Sigmoid colon (tissue), 7 donors: ENCODE results near the gene NDUFV3. TPM values are rescaled to one million over a fixed set of nuclear protein-coding genes. Genes with fewer than 3 reads are reported as not detected.
"Not testable (repeated sequence)": the region's sequence is repeated elsewhere in the genome, so short reads cannot be mapped to it uniquely, and the experiment has no call there.

ENCODE experiments used
- DNase-seq: peaks from one replicate; pipeline ENCODE4 v3.0.0-alpha.2; 2019
- H3K27ac ChIP-seq, 4 donors: fragments of 200-600 bp; sonication (generic); one replicate each; pipeline ENCODE4 v1.5.1; 2016 to 2019; ENCODE audit warnings: mild to moderate bottlenecking in 1 of 4
- H3K27me3 ChIP-seq, 3 donors: fragments of 200-600 bp; sonication (generic); one replicate each; pipeline ENCODE4 v1.5.1; 2019; ENCODE audit warnings: mild to moderate bottlenecking in 1 of 3
- H3K36me3 ChIP-seq, 4 donors: fragments of 200-600 bp; sonication (generic); one replicate each; pipeline ENCODE4 v1.5.1; 2016 to 2019
- H3K4me1 ChIP-seq, 4 donors: fragments of 200-600 bp; sonication (generic); one replicate each; pipeline ENCODE4 v1.5.1; 2017 to 2019
- H3K4me3 ChIP-seq, 4 donors: fragments of 200-600 bp; sonication (generic); one replicate each; pipeline ENCODE4 v1.5.1; 2017 to 2019; ENCODE audit warnings: mild to moderate bottlenecking in 2 of 4, moderate library complexity in 1 of 4
- H3K9me3 ChIP-seq, 4 donors: fragments of 200-600 bp in 3 of 4; sonication (generic) in 3 of 4; one replicate each; pipeline versions ENCODE4 v1.5.1 to v1.6.1; 2013 to 2019
- EP300 ChIP-seq, 4 donors: sonication (generic); formaldehyde crosslinking; IDR thresholded peaks; one replicate each; pipeline ENCODE4 v1.6.1; 2017; ENCODE audit warnings: antibody characterized with exemption in 4 of 4
- POLR2A ChIP-seq, 2 donors: fragments of 450-650 bp; IDR thresholded peaks; one replicate each; pipeline ENCODE4 v1.6.1; 2016; ENCODE audit warnings: antibody characterized with exemption in 2 of 2, mild to moderate bottlenecking in 2 of 2, moderate library complexity in 2 of 2
- POLR2AphosphoS5 ChIP-seq, 4 donors: sonication (generic); formaldehyde crosslinking; IDR thresholded peaks; one replicate each; pipeline ENCODE4 v1.6.1; 2017; ENCODE audit warnings: antibody characterized with exemption in 4 of 4
- WGBS, 2 donors: extraction: QIAGEN DNeasy Blood & Tissue Kit; methylation state at CpG; one replicate each; pipeline ENCODE4 v1.1.7; 2013; 5-methylcytosine and 5-hydroxymethylcytosine counted together
- intact Hi-C: fragments of 100-400 bp; cut with DNase I; formaldehyde crosslinking; loops from one replicate; pipeline ENCODE4 v1.15.1; 2023
- polyA plus RNA-seq, 3 donors: library from polyadenylated mRNA; stranded (reverse); fragments of 200-250 nt; gene quantifications; one replicate each; pipeline ENCODE4 v1.2.3, GENCODE V29; 2013
- total RNA-seq, 4 donors: library from RNA; depleted of rRNA; stranded (reverse); fragments of >200 nt; gene quantifications; one replicate each; pipeline ENCODE4 v1.1.0, GENCODE V29; 2016
- TF ChIP-seq, protein P1 (sequence below), 4 experiments: fragments of 450-650 bp in 3 of 4; fragments of 200-600 bp in 1 of 4; IDR thresholded peaks; one replicate each; pipeline ENCODE4 v1.5.1; 2016 to 2019; ENCODE audit warnings: antibody characterized with exemption in 4 of 4, mild to moderate bottlenecking in 3 of 4, moderate library complexity in 2 of 4
- donor health status: healthy with polysubstance abuse.
- donor health status: Bipolar disorder and iron deficiency.
- donor health status: healthy.

The NDUFV3 gene
- total and polyA plus RNA-seq, 7 donors: 15.0 to 67.6 (median 53.5) TPM

DNA sequence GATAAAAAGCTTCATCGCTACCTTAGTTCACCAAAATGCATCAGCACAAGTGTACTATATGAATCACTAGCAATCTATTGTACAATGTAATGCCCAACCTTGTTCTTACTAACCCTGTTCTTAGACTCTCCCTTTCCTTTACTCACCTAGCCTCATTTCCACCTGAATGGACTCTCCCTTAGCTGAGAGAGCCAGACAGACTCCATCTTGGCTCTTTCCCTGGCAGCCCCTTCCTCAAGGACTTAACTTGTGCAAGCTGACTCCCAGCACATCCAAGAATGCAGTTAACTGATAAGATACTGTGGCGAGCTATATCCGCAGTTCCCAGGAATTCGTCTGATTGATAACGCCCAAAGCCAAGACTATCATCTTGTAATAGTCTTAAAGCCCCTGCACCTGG is 43.3 kb downstream of the NDUFV3 start:
- H3K4me3 ChIP-seq, H3K27me3 ChIP-seq, H3K36me3 ChIP-seq, intact Hi-C loops, H3K9me3 ChIP-seq, H3K27ac ChIP-seq: not testable (repeated sequence)
- H3K4me1 ChIP-seq: peaks cover 0 to 19% (median 12%) of the 10 kb centered on the region in 4 donors
- WGBS, 2 donors: 90 to 98% methylated on average over 2 to 5 of the region's 5 CpGs
- DNase-seq: peak; percentile 7

DNA sequence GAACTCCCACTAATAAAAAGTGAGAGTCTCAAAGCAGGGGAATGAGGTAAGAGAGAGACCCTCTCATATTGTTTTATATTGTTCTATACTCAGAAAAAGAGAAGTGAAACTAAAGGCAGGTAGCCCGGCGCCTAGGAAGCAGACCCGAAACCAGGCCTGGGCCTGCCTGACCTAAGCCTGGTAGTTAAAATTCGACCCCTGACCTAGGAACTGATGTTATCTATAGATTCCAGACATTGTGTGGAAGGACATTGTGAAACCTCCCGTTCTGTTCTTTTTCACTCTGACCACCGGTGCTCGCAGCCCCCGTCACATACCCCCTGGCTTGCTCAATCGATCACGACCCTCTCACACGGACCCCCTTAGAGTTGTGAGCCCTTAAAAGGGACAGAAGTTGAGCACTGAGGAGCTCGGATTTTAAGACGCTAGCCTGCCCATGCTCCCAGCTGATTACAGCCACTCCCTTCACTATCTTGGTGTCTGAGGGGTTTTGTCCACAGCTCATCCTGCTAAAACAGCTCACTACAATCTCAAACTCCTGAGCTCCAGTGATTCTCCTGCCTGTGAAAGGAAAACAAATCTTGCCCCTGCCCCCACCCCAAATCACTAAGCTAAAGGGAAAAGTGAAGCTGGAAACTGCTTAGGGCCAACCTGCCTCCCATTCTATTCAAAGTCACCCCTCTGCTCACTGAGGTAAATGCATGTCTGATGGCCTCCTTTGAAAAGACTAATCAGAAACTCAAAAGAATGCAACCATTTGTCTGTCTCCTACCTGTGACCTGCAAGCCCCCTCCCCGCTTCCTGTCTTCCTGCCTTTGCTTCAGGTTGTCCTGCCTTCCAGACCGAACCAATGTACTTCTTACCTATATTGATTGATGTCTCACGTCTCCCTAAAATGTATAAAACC is 44.2 kb downstream of the NDUFV3 start:
- H3K9me3 ChIP-seq, H3K36me3 ChIP-seq, intact Hi-C loops, H3K27ac ChIP-seq, H3K27me3 ChIP-seq, H3K4me3 ChIP-seq: not testable (repeated sequence)
- peak; percentile 25 for DNase-seq
- WGBS, 2 donors: 72 to 87% methylated on average over 16 of the region's 16 CpGs
- peaks cover 0 to 19% (median 12%) of the 10 kb centered on the region in 4 donors for H3K4me1 ChIP-seq

DNA sequence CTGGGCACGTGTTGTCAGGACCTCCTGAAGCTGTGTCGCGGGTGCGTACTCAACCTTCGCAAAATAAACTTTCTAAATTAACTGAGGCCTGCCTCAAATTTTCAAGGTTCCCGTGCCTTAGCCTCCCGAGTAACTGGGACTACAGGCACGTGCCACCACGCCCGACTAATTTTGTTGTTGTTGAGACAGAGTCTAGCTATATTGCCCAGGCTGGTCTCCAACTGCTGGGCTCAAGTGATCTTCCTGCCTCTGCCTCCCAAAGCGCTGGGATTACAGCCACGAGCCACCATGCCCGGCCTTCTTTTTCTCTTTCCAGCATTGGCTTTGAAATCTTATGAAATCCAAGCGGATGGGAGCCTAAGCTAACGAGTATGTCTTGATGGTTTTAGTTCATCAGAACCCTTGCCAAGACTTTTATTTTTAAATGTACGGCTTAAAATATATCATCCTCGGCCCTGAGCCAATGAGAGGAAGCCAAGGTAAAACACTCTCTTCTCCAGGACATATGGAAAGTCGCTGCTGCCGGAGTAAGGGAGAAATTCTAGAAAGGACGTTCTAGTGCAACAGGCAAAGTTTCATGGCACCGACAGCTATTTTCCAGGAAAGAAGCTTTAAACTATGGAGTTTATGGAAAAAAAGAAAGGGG is 45.0 kb downstream of the NDUFV3 start:
- peak; percentile 9 for DNase-seq
- H3K4me1 ChIP-seq: peaks cover 0 to 19% (median 12%) of the 10 kb centered on the region in 4 donors
- H3K27ac ChIP-seq: peak overlapping the region in 1 of 4 donors; percentile 79
- H3K9me3 ChIP-seq: no peaks in the 10 kb centered on the region
- H3K27me3 ChIP-seq: no peaks in the 10 kb centered on the region
- H3K36me3 ChIP-seq: no peaks in the 10 kb centered on the region
- H3K4me3 ChIP-seq: no peak overlapping the region
- WGBS, 2 donors: 90 to 91% methylated on average over 21 of the region's 21 CpGs
- TF ChIP-seq, protein P1, sequence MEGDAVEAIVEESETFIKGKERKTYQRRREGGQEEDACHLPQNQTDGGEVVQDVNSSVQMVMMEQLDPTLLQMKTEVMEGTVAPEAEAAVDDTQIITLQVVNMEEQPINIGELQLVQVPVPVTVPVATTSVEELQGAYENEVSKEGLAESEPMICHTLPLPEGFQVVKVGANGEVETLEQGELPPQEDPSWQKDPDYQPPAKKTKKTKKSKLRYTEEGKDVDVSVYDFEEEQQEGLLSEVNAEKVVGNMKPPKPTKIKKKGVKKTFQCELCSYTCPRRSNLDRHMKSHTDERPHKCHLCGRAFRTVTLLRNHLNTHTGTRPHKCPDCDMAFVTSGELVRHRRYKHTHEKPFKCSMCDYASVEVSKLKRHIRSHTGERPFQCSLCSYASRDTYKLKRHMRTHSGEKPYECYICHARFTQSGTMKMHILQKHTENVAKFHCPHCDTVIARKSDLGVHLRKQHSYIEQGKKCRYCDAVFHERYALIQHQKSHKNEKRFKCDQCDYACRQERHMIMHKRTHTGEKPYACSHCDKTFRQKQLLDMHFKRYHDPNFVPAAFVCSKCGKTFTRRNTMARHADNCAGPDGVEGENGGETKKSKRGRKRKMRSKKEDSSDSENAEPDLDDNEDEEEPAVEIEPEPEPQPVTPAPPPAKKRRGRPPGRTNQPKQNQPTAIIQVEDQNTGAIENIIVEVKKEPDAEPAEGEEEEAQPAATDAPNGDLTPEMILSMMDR (IDR thresholded peaks at IDR 0.05): no peak
- no peak for TF ChIP-seq POLR2AphosphoS5 (IDR thresholded peaks at IDR 0.05)
- TF ChIP-seq POLR2A (IDR thresholded peaks at IDR 0.05): no peak
- no peak for TF ChIP-seq EP300 (IDR thresholded peaks at IDR 0.05)
- intact Hi-C loops: no loop called here

DNA sequence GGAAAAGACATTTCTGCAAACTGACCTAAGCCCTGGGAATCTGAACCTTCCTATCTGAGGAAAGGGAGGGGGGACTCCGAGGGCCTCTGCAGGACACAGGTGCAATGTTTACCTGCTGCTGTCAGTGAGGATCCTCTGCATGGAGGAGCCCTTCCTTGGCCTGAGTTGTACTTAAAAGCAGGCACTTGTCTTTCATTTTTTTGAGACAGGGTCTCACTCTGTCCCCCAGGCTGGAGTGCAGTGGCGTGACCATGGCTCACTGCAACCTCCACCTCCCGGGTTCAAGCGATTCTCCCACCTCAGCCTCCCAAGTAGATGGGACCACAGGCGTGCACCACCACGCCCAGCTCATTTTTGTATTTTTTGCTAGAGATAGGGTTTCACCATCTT is 45.5 kb downstream of the NDUFV3 start:
- H3K27ac ChIP-seq: peak overlapping the region in 2 of 4 donors; percentile 79 to 84
- WGBS, 2 donors: 92% methylated on average over 6 of the region's 6 CpGs
- peaks cover 0 to 19% (median 12%) of the 10 kb centered on the region in 4 donors for H3K4me1 ChIP-seq
- H3K27me3 ChIP-seq, H3K36me3 ChIP-seq, intact Hi-C loops, H3K9me3 ChIP-seq, H3K4me3 ChIP-seq: not testable (repeated sequence)
- peak; percentile 37 for DNase-seq

DNA sequence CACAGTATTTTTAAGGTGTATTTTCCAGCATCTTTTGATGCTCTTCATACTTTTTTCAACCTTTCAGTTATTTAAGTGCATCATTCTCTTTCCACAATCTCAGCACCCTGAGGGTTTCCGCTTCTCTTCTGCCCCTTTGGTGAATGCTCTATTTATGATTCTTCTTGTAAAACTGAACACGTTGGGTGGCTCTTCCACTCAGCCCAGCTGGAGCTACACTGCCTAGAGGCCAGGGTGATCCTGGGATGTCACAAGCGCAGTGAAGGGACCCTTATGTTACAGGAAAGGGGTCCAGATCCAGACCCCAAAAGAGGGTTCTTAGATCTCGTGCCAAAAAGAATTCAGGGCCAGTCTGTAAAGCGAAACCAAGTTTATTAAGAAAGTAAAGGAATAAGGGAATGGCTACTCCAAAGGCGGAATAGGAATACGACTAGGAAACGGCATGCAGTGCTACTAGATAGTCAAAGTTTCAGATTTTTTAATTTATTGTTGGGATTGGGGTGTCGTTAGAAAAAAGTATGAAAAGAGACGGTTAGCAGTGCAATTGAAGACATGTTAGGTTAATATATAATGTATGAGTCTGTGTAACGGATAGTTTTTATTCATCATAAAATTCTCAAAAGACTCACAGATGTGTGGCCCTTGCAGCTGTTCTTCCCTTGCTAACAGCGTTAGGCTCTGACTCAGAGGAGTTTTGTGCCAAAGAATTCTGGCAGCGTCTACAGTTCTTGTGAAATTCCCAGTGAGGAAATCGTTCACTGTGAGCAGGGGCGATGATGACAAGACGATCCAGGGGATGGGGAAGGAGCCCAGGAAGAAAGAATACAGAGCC is 46.7 kb downstream of the NDUFV3 start:
- 37 to 58% methylated on average over 16 of the region's 16 CpGs for WGBS, 2 donors
- no peaks in the 10 kb centered on the region for H3K27me3 ChIP-seq
- peak; percentile 95 for DNase-seq
- no peaks in the 10 kb centered on the region for H3K9me3 ChIP-seq
- peak overlapping the region; percentile 69 to 84 (median 77) for H3K27ac ChIP-seq
- H3K36me3 ChIP-seq: no peaks in the 10 kb centered on the region
- TF ChIP-seq, protein P1 (IDR thresholded peaks at IDR 0.05): no peak
- TF ChIP-seq POLR2A (IDR thresholded peaks at IDR 0.05) (no peak), POLR2AphosphoS5 (IDR thresholded peaks at IDR 0.05) (peak; percentile 64 to 76 (median 74)), EP300 (IDR thresholded peaks at IDR 0.05) (no peak)
- H3K4me1 ChIP-seq: peaks cover 0 to 19% (median 12%) of the 10 kb centered on the region in 4 donors
- intact Hi-C loops: no loop called here
- peak overlapping the region in 2 of 4 donors; percentile 7 to 19 for H3K4me3 ChIP-seq

DNA sequence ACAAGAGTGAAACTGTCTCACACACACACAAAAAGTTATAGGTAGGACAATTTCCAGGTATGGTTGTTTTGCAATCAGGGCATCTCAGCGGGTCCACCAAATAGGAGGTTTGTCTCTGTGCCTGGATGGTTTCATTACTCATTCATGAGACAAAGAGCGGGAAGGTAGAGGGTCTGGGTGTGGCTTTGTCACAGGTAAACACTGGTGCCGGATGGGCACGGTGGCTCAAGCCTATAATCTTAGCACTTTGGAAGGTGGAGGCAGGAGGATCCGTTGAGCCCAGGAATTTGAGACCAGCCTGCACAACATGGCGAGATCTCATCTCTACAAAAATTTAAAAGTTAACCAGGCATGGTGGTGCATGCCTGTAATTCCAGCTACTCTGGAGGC is 48.6 kb downstream of the NDUFV3 start:
- H3K4me1 ChIP-seq: peaks cover 0 to 19% (median 12%) of the 10 kb centered on the region in 4 donors
- H3K36me3 ChIP-seq: no peaks in the 10 kb centered on the region
- no peaks in the 10 kb centered on the region for H3K27me3 ChIP-seq
- 80 to 84% methylated on average over 6 of the region's 6 CpGs for WGBS, 2 donors
- no peak overlapping the region for H3K4me3 ChIP-seq
- TF ChIP-seq, protein P1 (IDR thresholded peaks at IDR 0.05): no peak
- TF ChIP-seq POLR2A (IDR thresholded peaks at IDR 0.05) (no peak), POLR2AphosphoS5 (IDR thresholded peaks at IDR 0.05) (no peak), EP300 (IDR thresholded peaks at IDR 0.05) (no peak)
- H3K27ac ChIP-seq: no peak overlapping the region
- H3K9me3 ChIP-seq: no peaks in the 10 kb centered on the region
- intact Hi-C loops: no loop called here
- DNase-seq: peak; percentile 38
